GM18907 (cell line): ENCODE results near the gene KCNG2.

Experiments used
- ATAC-seq: cut with Tn5 transposase; IDR thresholded peaks from one replicate; pipeline ENCODE4 v1.9.1; 2021; ENCODE audit warnings: mild to moderate bottlenecking, moderate library complexity; ENCODE audit not compliant: unreplicated experiment

Gene KCNG2

GRCh38 chr18:79882522-79883241, 84.9 kb downstream of the KCNG2 start:
- ATAC-seq = no peak

GRCh38 chr18:79883461-79884293, 85.9 kb downstream of the KCNG2 start:
- ATAC-seq = no peak

GRCh38 chr18:79884294-79884962, 86.7 kb downstream of the KCNG2 start:
- no peak for ATAC-seq

GRCh38 chr18:79884963-79885728, 87.4 kb downstream of the KCNG2 start:
- ATAC-seq = no peak

GRCh38 chr18:79887181-79888000, 89.7 kb downstream of the KCNG2 start:
- no peak for ATAC-seq

- ATAC-seq = no peak
These were observed 90.3 kb downstream of the KCNG2 start for GRCh38 chr18:79888016-79888415.

GRCh38 chr18:79889569-79889968, 91.8 kb downstream of the KCNG2 start:
- no peak for ATAC-seq

- ATAC-seq = no peak
These were observed 92.9 kb downstream of the KCNG2 start for GRCh38 chr18:79890674-79891073.

GRCh38 chr18:79896738-79897137, 99.0 kb downstream of the KCNG2 start:
- ATAC-seq = no peak

GRCh38 chr18:79897940-79898625, 100.3 kb downstream of the KCNG2 start:
- no peak for ATAC-seq

GRCh38 chr18:79898952-79899608, 101.3 kb downstream of the KCNG2 start:
- no peak for ATAC-seq

GRCh38 chr18:79899609-79900445, 102.1 kb downstream of the KCNG2 start:
- ATAC-seq = no peak

GRCh38 chr18:79900610-79901570, 103.2 kb downstream of the KCNG2 start:
- no peak for ATAC-seq

- no peak for ATAC-seq
These were observed 103.9 kb downstream of the KCNG2 start for GRCh38 chr18:79901665-79902064.

- no peak for ATAC-seq
These were observed 104.3 kb downstream of the KCNG2 start for GRCh38 chr18:79902075-79902474.

GRCh38 chr18:79902640-79903039, 104.9 kb downstream of the KCNG2 start:
- ATAC-seq = no peak

GRCh38 chr18:79903071-79903635, 105.4 kb downstream of the KCNG2 start:
- ATAC-seq = no peak
